Measurements from ENCODE around the gene MAST2. TPM values are rescaled to one million over a fixed set of nuclear protein-coding genes. Genes with fewer than 3 reads are reported as not detected.

Gene MAST2
- total RNA-seq, 4 donors from 2014 or later, result 18.8 to 22.2 (median 20.2) TPM

- no peak for DNase-seq
- Histone ChIP-seq H3K36me3 (no peaks in the 10 kb centered on the region), H3K4me1 (no peaks in the 10 kb centered on the region), H3K4me3 (replicated peaks in 1 of 3) (no peak overlapping the region), H3K27me3 (no peaks in the 10 kb centered on the region), H3K9me3 (no peaks in the 10 kb centered on the region), H3K27ac (no peak overlapping the region)
- intact Hi-C loops (cut with DNase I), result no loop called here
- WGBS, 2 donors, result 84 to 97% methylated on average over 5 to 9 of the region's 10 CpGs
- TF ChIP-seq POLR2A (IDR thresholded peaks at IDR 0.05) (no peak), CTCF (IDR thresholded peaks at IDR 0.05) (no peak)
These were observed 119.0 kb downstream of the MAST2 start for GRCh38 chr1:45922374-45922773.

GRCh38 chr1:45922813-45923212 is 119.4 kb downstream of the MAST2 start:
- WGBS, 2 donors, result 88 to 93% methylated on average over 4 to 8 of the region's 8 CpGs
- intact Hi-C loops (cut with DNase I), result no loop called here

GRCh38 chr1:45923343-45923742 is 119.9 kb downstream of the MAST2 start:
- no peak overlapping the region for H3K4me3 ChIP-seq (replicated peaks in 1 of 3)
- TF ChIP-seq POLR2A (IDR thresholded peaks at IDR 0.05) (no peak), CTCF (IDR thresholded peaks at IDR 0.05) (no peak)
- H3K9me3 ChIP-seq, result no peaks in the 10 kb centered on the region
- no peak for DNase-seq
- H3K27me3 ChIP-seq, result no peaks in the 10 kb centered on the region
- WGBS, 2 donors, result 93 to 96% methylated on average over 4 of the region's 4 CpGs
- no peaks in the 10 kb centered on the region for H3K36me3 ChIP-seq
- H3K27ac ChIP-seq, result no peak overlapping the region
- intact Hi-C loops (cut with DNase I), result no loop called here
- H3K4me1 ChIP-seq, result no peaks in the 10 kb centered on the region

More at GRCh38 chr1:45922813-45923212, 119.4 kb downstream of the MAST2 start:
- Histone ChIP-seq H3K4me1 (no peaks in the 10 kb centered on the region), H3K27me3 (no peaks in the 10 kb centered on the region), H3K27ac (no peak overlapping the region), H3K9me3 (no peaks in the 10 kb centered on the region), H3K4me3 (replicated peaks in 1 of 3) (no peak overlapping the region), H3K36me3 (no peaks in the 10 kb centered on the region)
- no peak for DNase-seq
- TF ChIP-seq POLR2A (IDR thresholded peaks at IDR 0.05) (no peak), CTCF (IDR thresholded peaks at IDR 0.05) (no peak)

GRCh38 chr1:45924736-45925135 is 121.3 kb downstream of the MAST2 start:
- H3K4me1 ChIP-seq, result peaks cover 0 to 6% of the 10 kb centered on the region in 2 donors
- no peaks in the 10 kb centered on the region for H3K27me3 ChIP-seq
- no peaks in the 10 kb centered on the region for H3K36me3 ChIP-seq
- no peaks in the 10 kb centered on the region for H3K9me3 ChIP-seq
- H3K27ac ChIP-seq, result no peak overlapping the region
- TF ChIP-seq POLR2A (IDR thresholded peaks at IDR 0.05) (no peak), CTCF (IDR thresholded peaks at IDR 0.05) (no peak)
- intact Hi-C loops (cut with DNase I), result no loop called here
- DNase-seq, result no peak
- WGBS, 2 donors, result 93 to 97% methylated on average over 1 of the region's 1 CpG
- no peak overlapping the region for H3K4me3 ChIP-seq (replicated peaks in 1 of 3)

GRCh38 chr1:45925728-45926287 is 122.4 kb downstream of the MAST2 start:
- WGBS, 2 donors, result 95 to 96% methylated on average over 2 of the region's 2 CpGs
- intact Hi-C loops (cut with DNase I), result no loop called here
- Histone ChIP-seq H3K4me1 (peaks cover 0 to 10% of the 10 kb centered on the region in 2 donors), H3K4me3 (replicated peaks in 1 of 3) (no peak overlapping the region), H3K9me3 (no peaks in the 10 kb centered on the region), H3K27ac (no peak overlapping the region), H3K27me3 (no peaks in the 10 kb centered on the region), H3K36me3 (no peaks in the 10 kb centered on the region)
- DNase-seq, result no peak
- TF ChIP-seq CTCF (IDR thresholded peaks at IDR 0.05), result no peak
- no peak for TF ChIP-seq POLR2A (IDR thresholded peaks at IDR 0.05)
